Neural cell (in vitro differentiated cells): Measurements from ENCODE around the gene TMEM168.

Experiments used
- CTCF ChIP-seq: fragments of 450-650 bp; IDR thresholded peaks from 2 replicates; pipeline ENCODE4 v1.5.1; 2014; ENCODE audit warnings: antibody characterized with exemption, mild to moderate bottlenecking, moderate library complexity; ENCODE audit not compliant: poor library complexity, severe bottlenecking
- EP300 ChIP-seq: fragments of 450-650 bp; conservative IDR thresholded peaks from 2 replicates; pipeline ENCODE4 v1.6.1; 2014; ENCODE audit warnings: antibody characterized with exemption, mild to moderate bottlenecking, moderate library complexity; ENCODE audit not compliant: poor library complexity, severe bottlenecking
- EZH2 ChIP-seq: fragments of 200-600, 300-800 bp; shearing (Covaris generic), sonication (generic); IDR thresholded peaks from 2 replicates; pipeline ENCODE4 v1.6.1; 2014; ENCODE audit warnings: antibody characterized with exemption, low read length, borderline replicate concordance, mild to moderate bottlenecking; ENCODE audit not compliant: insufficient read depth, poor library complexity, severe bottlenecking
- MXI1 ChIP-seq: fragments of 450-650 bp; conservative IDR thresholded peaks from 2 replicates; pipeline ENCODE4 v1.6.1; 2014; ENCODE audit warnings: antibody characterized with exemption, mild to moderate bottlenecking; ENCODE audit not compliant: poor library complexity, severe bottlenecking
- POLR2AphosphoS5 ChIP-seq: IDR thresholded peaks from 2 replicates; pipeline ENCODE4 v1.6.1; 2012
- RAD21 ChIP-seq: fragments of 450-650 bp; conservative IDR thresholded peaks from 2 replicates; pipeline ENCODE4 v1.6.1; 2014; ENCODE audit warnings: antibody characterized with exemption, mild to moderate bottlenecking, moderate library complexity
- REST ChIP-seq: IDR thresholded peaks from 2 replicates; pipeline ENCODE4 v1.6.1; 2012; ENCODE audit warnings: borderline replicate concordance
- SMC3 ChIP-seq: fragments of 450-650 bp; conservative IDR thresholded peaks from 2 replicates; pipeline ENCODE4 v1.6.1; 2014; ENCODE audit warnings: antibody characterized with exemption, mild to moderate bottlenecking, moderate library complexity; ENCODE audit not compliant: poor library complexity
- TAF1 ChIP-seq: IDR thresholded peaks from 2 replicates; pipeline ENCODE4 v1.6.1; 2012; ENCODE audit warnings: low read depth

GRCh38 chr7:112735261-112735660 lies 54.9 kb downstream of the TMEM168 start:
- TF ChIP-seq CTCF = no peak
- TF ChIP-seq POLR2AphosphoS5 = no peak
- no peak for TF ChIP-seq EP300
- no peak for TF ChIP-seq RAD21
- TF ChIP-seq TAF1 = no peak
- no peak for TF ChIP-seq EZH2
- TF ChIP-seq REST = no peak
- no peak for TF ChIP-seq SMC3
- no peak for TF ChIP-seq MXI1
